Ovary (tissue), 9 donors: ENCODE data around the gene SF3B4. TPM values are rescaled to one million over a fixed set of nuclear protein-coding genes. Genes with fewer than 3 reads are reported as not detected.

Experiments used
- DNase-seq, 5 donors: peaks; one replicate each; pipeline ENCODE4 v3.0.0-alpha.2; 2019 to 2020
- H3K27ac ChIP-seq, 2 donors: fragments of 200-600 bp; one replicate each; pipeline versions ENCODE4 v1.5.1 to v1.8.0; 2019 to 2022
- H3K27me3 ChIP-seq: fragments of 200-600 bp; one replicate; pipeline ENCODE4 v1.8.0; 2022
- H3K36me3 ChIP-seq: fragments of 200-600 bp; sonication (generic); one replicate; pipeline ENCODE4 v1.5.1; 2019
- H3K4me1 ChIP-seq: one replicate; pipeline ENCODE4 v1.8.1; 2013; ENCODE audit warnings: mild to moderate bottlenecking, moderate library complexity; ENCODE audit not compliant: insufficient read depth
- H3K4me3 ChIP-seq: fragments of 200-600 bp; sonication (generic); one replicate; pipeline ENCODE4 v1.5.1; 2017
- H3K9me3 ChIP-seq, 2 donors: fragments of 200-600 bp in 1 of 2; sonication (generic) in 1 of 2; one replicate each; pipeline versions ENCODE4 v1.5.1 to v1.8.1; 2013 to 2019; ENCODE audit warnings: mild to moderate bottlenecking in 1 of 2, moderate library complexity in 1 of 2
- EP300 ChIP-seq: sonication (generic); formaldehyde crosslinking; IDR thresholded peaks from one replicate; pipeline ENCODE4 v1.6.1; 2017; ENCODE audit warnings: antibody characterized with exemption
- POLR2A ChIP-seq: fragments of 450-650 bp; IDR thresholded peaks from one replicate; pipeline ENCODE4 v1.6.1; 2017; ENCODE audit warnings: antibody characterized with exemption, mild to moderate bottlenecking, moderate library complexity
- WGBS, 3 donors: extraction: QIAGEN DNeasy Blood & Tissue Kit in 1 of 3; methylation state at CpG; one replicate each; pipeline versions ENCODE4 v1.1.5 to v1.1.7; 2013 to 2017; 5-methylcytosine and 5-hydroxymethylcytosine counted together
- intact Hi-C, 4 donors: fragments of 100-400 bp; cut with DNase I; formaldehyde crosslinking; loops; one replicate each; pipeline versions ENCODE4 v1.11.0 to v1.15.1; 2022 to 2023
- polyA plus RNA-seq, 2 donors: library from polyadenylated mRNA; stranded (reverse); fragments of 200-250 nt in 1 of 2; fragments of 350-450 nt in 1 of 2; fragmentation: Illumina TruSeq in 1 of 2; extraction: RNeasy Lipid Tissue Mini Kit (QIAGEN cat#74804) in 1 of 2; gene quantifications; one replicate each; pipeline ENCODE4 v1.2.3, GENCODE V29; 2013 to 2014
- total RNA-seq, 7 donors: library from RNA; depleted of rRNA in 2 of 7; stranded (reverse); fragments of >200 nt in 2 of 7; fragmentation: NEBNext Ultra II Directional in 3 of 7; extraction: Animal tissue kit (Norgen Biotek cat#: 25700) in 3 of 7; gene quantifications; one replicate each; pipeline versions ENCODE4 v1.1.0 to v1.2.4, GENCODE V29; 2016 to 2023
- TF ChIP-seq, protein P1 (sequence below), 3 donors: fragments of 450-650 bp in 2 of 3; fragments of 200-600 bp in 1 of 3; IDR thresholded peaks; one replicate each; pipeline versions ENCODE4 v1.5.1 to v1.8.0; 2016 to 2022; ENCODE audit warnings: antibody characterized with exemption in 3 of 3, mild to moderate bottlenecking in 1 of 3
- donor health status: DM: no; HTN: no; CAD: no; lungs with moderate emphysema.
- donor health status: DM: no; HTN: no; CAD: no.
- donor health status: Bipolar disorder and iron deficiency.
- donor health status: DM: yes; HTN: yes; CAD: no.
- donor health status: DM: no; HTN: no; CAD: no.
- donor health status: DM: yes; HTN: yes; CAD: no.

Gene SF3B4
- total and polyA plus RNA-seq, 9 donors = 9.2 to 91.4 (median 57.8) TPM

DNA sequence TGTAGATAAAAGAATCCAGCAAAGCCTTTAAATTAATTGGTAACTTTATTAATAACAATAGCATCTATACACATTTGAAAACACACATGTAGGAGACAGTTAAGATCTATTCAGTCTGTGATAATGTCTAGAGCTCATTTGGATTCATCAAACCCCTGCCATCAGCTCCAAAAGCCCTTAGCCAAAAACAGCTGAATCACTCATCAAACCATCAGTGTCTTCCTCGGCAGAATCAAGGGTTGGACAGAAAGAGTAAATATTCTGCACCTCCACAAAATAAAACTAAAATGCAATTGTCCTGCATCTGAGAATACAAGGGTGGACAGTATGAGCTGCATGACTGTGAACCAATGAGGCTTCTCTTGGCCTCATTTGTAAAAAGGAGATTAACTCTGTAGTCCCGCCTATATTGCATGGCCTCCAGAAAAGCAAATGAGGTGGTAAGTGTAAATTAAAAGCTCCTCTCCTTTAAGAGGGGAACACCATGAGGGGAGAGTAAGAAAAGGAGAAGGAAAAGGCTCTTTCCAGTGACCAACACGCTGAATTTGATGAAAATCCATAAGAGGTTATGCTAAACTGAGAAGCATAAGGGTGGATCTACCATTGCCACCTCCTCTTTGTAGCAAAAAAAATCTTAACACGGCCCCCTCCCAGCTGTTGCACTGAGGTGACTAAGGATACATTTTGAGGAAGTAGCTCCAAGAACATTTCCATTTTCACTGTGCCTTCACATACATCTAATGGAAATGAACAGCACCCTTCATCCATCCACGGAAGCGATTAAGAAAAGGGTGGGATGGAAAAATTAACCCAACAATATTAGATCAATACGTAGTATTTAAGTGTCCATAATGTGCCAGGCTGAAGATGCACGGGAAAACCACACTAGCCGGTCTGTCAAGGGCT, 42.9 kb downstream of the SF3B4 start:
- Histone ChIP-seq H3K27ac (peak overlapping the region in 1 of 2 donors; percentile 99), H3K4me3 (peak overlapping the region; percentile 80), H3K4me1 (peaks cover 2% of the 10 kb centered on the region), H3K36me3 (no peaks in the 10 kb centered on the region), H3K27me3 (no peaks in the 10 kb centered on the region), H3K9me3 (no peaks in the 10 kb centered on the region)
- no peak for DNase-seq
- intact Hi-C loops = no loop called here
- TF ChIP-seq, protein P1, sequence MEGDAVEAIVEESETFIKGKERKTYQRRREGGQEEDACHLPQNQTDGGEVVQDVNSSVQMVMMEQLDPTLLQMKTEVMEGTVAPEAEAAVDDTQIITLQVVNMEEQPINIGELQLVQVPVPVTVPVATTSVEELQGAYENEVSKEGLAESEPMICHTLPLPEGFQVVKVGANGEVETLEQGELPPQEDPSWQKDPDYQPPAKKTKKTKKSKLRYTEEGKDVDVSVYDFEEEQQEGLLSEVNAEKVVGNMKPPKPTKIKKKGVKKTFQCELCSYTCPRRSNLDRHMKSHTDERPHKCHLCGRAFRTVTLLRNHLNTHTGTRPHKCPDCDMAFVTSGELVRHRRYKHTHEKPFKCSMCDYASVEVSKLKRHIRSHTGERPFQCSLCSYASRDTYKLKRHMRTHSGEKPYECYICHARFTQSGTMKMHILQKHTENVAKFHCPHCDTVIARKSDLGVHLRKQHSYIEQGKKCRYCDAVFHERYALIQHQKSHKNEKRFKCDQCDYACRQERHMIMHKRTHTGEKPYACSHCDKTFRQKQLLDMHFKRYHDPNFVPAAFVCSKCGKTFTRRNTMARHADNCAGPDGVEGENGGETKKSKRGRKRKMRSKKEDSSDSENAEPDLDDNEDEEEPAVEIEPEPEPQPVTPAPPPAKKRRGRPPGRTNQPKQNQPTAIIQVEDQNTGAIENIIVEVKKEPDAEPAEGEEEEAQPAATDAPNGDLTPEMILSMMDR (IDR thresholded peaks at IDR 0.05) = no peak
- TF ChIP-seq POLR2A = no peak
- TF ChIP-seq EP300 = no peak
- WGBS, 3 donors = 7 to 10% (median 9%) methylated on average over 9 of the region's 9 CpGs

DNA sequence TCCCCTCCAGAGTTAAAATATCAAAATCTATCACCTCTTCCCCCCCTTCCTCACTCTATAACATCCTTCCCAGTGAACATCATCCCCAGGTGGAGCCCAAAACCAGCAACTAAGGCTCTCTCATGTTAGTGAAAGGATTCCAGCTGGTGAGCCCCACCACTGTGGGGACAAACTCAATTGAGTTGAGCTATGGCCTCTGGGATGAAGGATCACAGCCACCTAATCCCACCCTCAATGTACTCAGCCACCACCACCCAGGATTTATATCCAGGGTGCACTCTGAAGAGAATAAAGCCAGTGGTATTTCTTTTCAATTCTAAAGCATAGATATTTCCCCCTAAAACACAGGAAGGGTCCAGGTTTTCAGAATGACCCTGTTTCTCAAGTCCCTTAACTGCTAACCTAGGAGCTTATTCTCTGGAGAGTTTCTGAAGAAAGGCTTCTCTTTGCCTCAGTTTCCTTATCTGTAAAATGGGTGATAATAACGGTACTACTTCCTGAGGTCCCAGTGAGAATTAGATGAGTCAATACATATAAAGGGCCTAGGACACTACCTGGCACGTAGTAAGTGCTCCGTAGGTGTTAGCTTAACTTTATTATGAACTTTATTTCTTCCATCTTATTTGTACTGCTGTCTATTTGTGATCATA, 43.9 kb downstream of the SF3B4 start:
- H3K36me3 ChIP-seq = no peaks in the 10 kb centered on the region

GRCh38 chr1:149881876-149882275, 45.7 kb downstream of the SF3B4 start:
- H3K9me3 ChIP-seq = no peaks in the 10 kb centered on the region
- no peak for DNase-seq
- 91 to 100% (median 97%) methylated on average over 1 of the region's 1 CpG for WGBS, 3 donors
- TF ChIP-seq, protein P1 (IDR thresholded peaks at IDR 0.05) = no peak
- no peak for TF ChIP-seq EP300
- TF ChIP-seq POLR2A = no peak
- no peak overlapping the region for H3K4me3 ChIP-seq
- H3K27me3 ChIP-seq = no peaks in the 10 kb centered on the region
- intact Hi-C loops = no loop called here
- H3K27ac ChIP-seq = no peak overlapping the region
- H3K4me1 ChIP-seq = peaks cover 2% of the 10 kb centered on the region
- H3K36me3 ChIP-seq = no peaks in the 10 kb centered on the region

More for the DNA sequence above, 43.9 kb downstream of the SF3B4 start:
- no peak for TF ChIP-seq EP300
- TF ChIP-seq, protein P1 (IDR thresholded peaks at IDR 0.05) = no peak
- no peak for TF ChIP-seq POLR2A
- Histone ChIP-seq H3K4me1 (peaks cover 2% of the 10 kb centered on the region), H3K4me3 (no peak overlapping the region), H3K9me3 (no peaks in the 10 kb centered on the region), H3K27ac (no peak overlapping the region), H3K27me3 (no peaks in the 10 kb centered on the region)
- intact Hi-C loops = no loop called here
- DNase-seq = no peak
- WGBS, 3 donors = 79 to 81% (median 79%) methylated on average over 3 of the region's 3 CpGs

DNA sequence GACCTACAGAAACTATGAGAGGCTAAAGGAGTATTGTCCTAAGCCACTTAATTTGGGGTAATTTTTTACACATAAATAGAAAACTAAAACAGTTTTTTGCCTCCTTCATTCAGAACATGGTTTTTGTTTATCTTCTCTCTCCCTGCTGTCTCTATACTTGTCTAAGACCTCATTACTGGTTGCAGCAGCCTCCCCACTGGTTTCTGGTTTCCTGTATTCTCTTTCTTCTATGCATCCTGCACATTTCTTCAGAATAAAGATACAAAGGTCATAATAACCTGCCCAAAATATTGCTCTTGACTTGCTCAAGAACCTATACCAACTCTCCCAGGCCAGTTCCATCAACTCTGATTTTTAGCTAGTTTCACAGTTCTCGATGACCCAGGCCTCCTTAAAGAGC, 48.0 kb downstream of the SF3B4 start:
- intact Hi-C loops = no loop called here
- Histone ChIP-seq H3K9me3 (no peaks in the 10 kb centered on the region), H3K27me3 (no peaks in the 10 kb centered on the region), H3K4me1 (peaks cover 2% of the 10 kb centered on the region), H3K36me3 (no peaks in the 10 kb centered on the region), H3K27ac (no peak overlapping the region), H3K4me3 (no peak overlapping the region)
- TF ChIP-seq, protein P1 (IDR thresholded peaks at IDR 0.05) = no peak
- no peak for TF ChIP-seq POLR2A
- no peak for DNase-seq
- WGBS, 3 donors = 86 to 92% (median 92%) methylated on average over 1 of the region's 1 CpG
